HTERT RPE-1 (cell line): ENCODE results near the gene EFL1.

Source experiments
- in situ Hi-C: fragments of 300-500 bp; cut with MboI; formaldehyde crosslinking; loops from 4 replicates; pipeline ENCODE4 v1.14.3; 2020; ENCODE audit warnings: low sequenced_read_pairs

Gene EFL1

DNA sequence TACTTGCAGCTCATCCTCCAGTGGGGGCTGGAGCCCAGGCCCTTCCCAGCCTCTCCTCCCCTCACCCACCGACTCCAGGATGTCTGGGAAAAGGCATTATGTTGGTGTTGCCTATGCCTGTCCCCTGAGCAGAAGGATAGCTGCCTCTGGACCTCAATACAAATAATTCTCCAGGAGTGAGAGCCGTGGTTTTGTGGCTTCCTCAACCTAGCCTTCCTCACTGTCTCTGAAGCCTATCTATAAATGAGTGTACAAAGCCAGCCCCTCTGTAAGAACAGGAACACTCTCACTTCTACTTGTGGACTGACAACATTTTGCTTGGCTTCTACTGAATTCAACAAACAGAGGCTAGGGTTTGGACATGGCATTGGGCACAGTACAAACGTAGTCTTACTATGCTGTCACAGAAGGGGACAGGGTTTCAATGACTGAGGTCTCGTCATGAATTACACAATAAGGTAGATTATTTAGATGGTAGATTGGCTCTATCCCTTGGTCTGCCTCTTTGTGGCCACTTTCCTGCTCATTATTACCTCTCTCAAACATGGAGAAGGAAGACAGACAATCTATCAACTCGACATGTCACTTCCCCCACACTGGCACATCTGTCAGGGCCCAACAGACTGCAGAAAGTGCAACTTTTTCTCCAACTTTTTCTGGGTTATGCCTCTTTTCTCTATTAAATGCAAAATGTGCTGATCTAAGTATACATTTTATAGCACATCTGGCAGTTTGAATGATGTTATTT lies 134.0 kb downstream of the EFL1 start:
- in situ Hi-C loops, result no loop called here

DNA sequence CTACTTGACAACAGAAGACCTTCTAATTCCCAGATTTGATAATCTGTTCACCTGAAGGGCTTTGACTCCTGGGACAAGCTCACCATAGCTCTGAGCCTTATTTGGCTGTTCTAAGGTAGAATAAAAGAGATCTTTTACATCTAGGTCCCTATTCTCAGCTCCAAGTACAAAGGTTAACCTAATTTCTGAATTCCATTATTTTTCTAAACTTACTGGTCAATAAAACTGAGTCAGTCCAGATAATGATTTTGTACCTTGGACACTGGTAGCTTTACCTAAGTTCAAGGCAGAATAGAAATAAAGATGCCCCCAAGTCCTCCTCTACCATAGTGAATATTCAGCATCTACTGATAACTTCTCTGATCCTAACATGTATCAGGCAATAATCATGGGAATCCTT lies 135.0 kb downstream of the EFL1 start:
- in situ Hi-C loops, result no loop called here

DNA sequence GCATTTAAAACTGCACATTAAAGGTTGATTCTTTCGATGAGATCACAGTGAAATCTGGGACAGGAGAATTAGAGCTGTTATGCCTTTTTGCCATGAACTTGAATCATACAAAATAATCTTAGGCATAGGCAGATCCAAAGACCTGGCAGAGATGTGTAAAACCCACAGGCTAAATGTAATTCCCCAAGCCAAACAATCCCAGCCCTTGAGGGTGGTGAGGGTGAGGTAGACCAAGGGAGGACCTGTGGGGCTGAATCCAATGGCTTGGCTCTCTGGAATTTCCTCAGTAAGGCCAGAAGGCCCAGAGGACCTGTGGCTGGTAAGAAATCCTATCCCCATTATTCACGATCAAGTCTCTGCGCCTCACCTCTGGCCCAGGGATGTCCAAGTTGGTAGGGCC lies 136.2 kb downstream of the EFL1 start:
- in situ Hi-C loops, result no loop called here

DNA sequence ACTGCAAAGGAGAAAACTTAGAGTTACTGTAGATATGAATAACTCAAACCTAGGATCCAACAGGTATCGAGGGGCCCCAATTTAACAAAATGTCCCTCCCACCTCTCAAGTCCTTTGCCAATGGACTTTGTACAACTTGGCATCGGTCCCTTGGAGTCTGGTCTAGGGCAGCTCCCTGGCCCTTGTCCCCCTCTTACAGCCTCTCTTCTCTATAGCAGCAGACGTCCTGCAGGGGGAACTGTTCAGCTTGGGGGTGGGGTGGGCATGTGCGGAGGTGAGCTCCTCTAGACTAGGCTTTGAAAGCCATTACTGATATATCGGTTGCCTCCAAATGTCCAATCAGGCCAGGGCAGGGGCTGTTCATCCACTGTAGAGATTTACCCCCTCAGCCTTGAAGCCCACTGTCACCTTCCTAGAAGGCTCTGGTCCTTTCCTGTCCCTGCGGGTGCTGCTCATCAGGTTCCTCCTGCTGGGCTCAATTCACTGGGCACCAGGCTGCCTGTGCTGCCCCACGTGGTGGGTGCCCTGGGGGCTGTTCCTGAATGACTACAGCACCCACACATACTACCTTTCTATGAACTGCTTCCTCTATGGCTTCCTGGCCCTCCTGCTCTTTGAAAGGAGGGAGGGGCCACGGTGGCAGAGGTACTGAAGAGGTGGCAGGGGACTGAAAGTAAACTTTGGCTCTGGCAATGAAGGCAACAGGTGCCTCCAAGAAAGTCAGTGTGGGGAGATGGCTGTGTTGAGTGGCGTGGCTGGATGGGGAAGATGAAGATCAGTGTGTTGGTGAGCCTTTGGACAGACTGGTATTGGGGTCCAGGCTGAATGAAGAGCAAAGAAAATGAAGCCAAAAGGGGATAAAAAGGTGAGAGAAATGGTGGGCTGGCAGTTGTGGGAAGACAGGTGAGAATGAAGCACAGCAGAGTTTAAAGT lies 137.9 kb downstream of the EFL1 start:
- in situ Hi-C loops, result no loop called here

DNA sequence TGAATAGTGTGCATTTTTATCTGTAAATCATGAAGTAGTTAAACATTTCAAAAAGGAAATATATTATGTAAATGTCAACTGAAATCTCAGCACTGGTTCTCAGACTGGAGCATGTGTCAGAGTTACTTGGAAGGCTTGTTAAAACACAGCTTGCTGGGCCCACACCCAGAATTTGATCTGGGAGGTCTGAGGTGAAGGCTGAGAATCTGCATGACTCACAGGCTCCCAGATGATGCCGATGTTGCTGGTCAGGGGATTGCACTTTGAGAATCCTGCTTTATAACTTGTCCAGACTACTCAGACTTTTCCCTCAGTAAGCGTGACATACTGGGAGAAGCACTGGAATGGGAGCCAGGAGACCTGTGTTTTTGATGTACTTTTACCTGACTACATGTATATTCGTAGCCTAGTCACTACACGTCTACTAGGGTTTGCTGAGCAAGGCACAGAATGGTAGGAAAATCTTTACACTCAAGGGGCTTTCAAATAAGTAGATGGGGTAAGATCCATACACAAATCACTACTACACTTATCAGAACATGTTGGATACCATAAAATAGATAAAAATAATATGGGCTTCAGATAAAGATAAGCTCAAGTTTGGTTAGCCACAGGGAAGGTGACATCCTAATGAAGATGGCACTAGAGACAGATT lies 139.7 kb downstream of the EFL1 start:
- in situ Hi-C loops, result no loop called here

DNA sequence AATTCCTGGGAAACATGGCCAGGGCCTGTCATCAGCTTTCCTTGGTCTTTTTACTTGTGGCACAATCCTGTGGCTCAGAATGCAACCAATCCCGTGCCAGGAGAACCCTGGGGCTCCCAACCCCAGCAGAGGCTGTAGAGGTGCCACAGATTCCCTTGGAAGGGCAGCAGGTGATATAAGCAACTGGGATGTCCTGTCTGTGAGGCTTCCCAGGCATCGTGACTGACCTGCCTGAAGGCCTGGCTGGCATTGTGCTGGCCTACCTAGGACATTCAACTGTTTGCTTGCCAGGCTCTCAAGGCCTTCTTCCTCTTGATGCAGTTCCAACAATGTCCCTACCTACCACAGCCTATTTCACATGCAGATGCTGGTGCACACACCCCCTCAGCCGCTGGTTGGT lies 144.5 kb downstream of the EFL1 start:
- in situ Hi-C loops, result no loop called here

DNA sequence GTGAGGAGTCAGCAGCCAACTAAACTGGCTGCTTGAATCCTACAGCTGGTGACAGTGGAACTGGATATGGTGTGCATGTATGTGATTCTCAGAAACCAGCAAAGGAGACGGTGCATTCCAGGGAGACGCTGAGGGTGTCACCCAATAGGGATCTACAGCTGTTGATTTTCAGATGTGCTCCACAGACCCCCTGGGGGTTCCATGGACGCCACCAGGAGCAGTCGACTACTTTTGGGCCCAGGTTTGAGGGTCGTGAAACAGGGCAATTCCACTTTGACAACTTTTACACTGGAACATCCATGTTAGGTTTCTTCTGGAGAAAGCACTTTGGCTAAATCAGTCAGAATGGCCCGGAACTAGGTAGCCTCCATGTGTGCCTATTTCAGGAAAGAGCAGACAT lies 145.2 kb downstream of the EFL1 start:
- in situ Hi-C loops, result no loop called here

DNA sequence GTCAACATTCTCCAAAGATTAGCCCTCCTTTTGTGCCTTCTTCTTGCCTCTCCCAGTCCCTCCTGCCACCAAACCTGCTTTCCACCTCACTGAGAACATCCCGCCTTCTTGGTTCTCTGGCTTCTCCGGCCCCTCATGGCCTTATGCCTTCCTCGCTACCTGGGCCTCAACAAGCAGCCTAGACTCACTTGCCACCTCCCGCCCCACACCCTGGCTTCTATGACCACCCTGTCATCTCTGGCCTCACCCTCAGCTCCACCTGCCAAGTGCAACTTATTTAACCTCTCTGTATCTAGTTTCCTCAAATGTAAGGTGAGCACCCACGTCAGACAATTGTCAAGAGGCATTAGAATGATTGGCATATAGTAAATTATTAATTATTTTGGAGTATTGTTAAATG lies 147.9 kb downstream of the EFL1 start:
- in situ Hi-C loops, result no loop called here

DNA sequence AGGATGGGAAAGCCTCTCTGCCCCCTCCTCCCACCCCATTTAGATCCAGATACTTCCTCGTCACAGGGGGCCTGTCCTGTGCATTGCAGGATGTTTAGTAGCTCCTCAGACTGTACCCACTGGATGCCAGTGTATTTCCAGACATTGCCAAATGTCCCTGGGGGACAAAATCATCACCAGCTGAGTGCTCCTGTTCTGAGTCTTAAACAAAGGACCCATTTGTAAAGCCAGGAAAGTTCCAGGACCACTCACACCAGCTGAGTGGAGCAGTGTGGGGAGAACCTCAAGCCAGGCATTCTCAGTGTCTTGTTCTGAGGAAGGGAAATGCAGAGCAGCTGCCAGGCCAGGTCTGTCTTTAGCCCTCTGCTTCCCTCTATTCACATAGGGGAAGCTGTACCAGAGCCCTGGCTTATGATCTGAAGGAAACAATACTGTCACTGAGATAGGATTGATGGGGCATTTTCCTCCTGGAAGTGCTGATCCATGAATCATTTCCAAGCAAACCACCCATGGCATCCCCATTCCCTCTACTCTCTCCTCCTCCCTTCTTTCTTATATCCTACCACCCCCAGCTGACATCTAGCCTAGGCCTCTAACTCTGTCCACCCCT lies 149.3 kb downstream of the EFL1 start:
- in situ Hi-C loops, result no loop called here

DNA sequence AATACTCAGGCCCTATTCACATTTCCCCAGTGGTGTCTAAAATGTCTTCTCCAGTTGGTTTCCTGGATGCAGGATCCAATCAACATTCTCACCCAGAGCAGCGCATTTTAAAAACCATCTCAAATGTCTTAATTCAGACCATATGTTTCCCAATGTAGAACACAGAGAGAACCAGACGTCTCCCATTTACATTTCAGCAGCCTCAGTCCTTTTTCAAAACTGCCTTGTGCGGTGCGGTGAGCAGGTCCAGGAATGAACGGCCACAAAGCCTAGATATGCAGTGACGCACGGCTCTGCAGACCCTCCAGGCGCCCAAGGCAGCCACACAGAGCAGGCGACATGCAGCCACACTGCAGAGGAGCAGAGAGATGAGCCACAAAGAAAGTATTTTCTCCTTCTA lies 150.6 kb downstream of the EFL1 start:
- in situ Hi-C loops, result no loop called here

DNA sequence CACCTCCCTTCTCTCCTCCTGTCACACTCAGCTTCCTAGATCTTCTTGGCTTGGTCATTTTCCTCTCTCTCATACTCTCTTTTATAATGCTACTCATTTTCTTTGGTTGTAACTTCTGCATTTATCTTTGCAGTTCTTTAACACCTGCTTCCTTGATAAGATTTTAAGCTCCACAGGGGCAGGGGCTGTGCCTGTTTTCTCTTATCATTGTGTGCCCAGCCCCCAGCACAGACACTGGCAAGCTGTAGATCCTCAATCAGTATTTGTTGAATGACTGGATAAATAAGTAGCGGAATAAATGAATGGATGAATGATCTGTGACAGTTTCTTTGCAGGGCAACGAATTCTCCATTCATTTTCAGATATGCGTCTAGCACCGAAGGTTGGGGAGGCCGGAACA lies 152.4 kb downstream of the EFL1 start:
- in situ Hi-C loops, result no loop called here

DNA sequence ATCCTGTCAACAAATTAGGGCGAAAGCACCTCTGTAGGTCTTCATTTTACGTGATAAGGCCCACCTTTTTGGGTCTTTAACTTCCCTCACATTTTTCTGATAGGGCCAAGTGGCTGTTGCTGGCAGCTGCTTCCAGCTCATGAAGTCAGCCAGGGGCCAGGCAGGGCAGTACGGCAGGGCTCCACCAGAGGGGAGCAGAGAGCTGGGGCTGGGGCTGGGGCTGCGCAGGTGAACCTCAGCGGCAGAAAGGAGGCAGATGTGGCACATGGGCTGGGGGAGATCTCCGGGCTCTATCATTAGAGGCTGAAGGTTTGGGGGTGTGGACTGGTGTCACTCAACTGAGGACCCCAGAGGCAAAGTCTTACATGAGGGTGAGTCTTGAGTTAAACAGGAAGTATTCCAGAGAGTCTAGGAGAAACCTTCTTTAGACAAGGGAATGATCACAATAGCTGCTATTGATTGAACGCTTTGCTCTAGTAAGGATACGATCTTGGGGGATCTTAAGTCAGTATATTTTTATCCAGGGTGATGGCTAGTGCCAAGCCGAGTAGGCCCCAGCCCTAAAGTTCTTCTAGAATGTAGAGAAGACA lies 153.9 kb downstream of the EFL1 start:
- in situ Hi-C loops, result no loop called here

DNA sequence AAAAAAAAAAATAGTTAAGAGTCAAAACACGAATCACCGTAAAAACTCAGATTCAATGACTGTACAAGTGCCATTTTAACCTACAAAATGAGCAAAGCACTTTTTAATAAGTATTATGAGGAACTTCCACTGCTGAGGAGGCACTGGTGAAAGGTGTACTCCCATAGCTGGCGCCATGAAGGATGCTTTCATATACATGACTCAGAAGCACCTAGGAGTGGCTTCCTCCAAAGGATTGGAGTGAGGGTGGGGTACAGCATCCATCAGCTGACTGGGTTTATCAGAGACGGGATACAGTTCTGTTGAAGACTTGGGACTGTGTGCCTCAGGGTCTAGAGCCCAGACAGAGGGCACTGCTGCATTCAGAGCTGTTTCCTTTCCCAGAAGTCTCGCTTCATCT lies 155.9 kb downstream of the EFL1 start:
- in situ Hi-C loops, result no loop called here

DNA sequence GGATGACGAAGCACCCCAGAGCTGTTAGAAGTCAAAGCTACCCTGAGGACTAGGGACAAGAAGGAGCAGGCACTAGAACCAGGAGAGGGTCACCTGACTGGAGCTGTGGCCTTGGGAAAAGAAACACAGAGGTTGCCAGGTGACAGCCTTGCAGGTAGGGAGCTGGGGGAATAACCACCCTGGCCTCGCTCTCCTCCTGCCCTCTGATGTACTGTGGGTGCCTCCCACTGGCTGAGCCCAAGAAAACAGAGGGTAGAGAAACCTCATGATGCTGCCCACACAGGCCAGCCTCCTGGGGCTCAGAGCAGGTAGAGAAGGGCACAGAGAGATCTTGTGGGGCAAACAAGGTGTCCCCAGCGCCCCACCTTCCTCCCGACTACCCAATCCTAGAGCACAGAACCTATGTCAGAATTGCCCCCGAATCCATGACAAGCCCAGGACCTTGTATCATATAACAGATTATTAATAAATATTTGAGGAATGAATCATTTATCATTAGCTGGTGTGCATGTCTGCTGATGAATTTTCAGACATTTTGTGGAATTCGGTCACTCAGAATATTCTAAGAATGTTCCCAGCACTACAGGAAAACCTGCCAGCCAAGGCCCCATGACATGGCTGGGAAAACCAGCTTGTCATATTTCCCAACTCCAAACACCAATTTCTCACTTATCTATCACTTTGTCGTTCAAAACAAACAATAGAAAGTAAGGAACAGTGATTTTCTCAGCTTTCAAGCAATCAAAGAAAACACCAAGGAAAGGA lies 156.9 kb downstream of the EFL1 start:
- in situ Hi-C loops, result no loop called here

DNA sequence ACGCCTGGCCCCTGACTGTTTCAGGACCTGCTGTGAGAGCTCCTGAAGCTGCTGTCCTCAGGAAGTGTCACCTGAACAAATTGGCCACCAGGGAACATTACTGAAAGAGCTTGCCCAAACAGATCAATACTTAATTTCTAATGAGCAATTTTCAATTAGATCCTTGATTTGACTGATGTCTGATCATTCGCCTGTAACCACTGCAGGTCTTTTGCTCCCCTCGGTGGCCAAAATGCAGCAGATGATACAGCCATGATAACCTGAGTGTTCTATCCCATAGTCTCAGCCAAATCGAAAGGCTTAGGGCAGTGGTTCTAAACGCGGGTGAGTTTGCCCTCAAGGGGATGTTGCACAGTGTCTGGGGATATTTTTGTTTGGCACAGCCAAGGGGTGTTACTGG lies 159.1 kb downstream of the EFL1 start:
- in situ Hi-C loops, result no loop called here

DNA sequence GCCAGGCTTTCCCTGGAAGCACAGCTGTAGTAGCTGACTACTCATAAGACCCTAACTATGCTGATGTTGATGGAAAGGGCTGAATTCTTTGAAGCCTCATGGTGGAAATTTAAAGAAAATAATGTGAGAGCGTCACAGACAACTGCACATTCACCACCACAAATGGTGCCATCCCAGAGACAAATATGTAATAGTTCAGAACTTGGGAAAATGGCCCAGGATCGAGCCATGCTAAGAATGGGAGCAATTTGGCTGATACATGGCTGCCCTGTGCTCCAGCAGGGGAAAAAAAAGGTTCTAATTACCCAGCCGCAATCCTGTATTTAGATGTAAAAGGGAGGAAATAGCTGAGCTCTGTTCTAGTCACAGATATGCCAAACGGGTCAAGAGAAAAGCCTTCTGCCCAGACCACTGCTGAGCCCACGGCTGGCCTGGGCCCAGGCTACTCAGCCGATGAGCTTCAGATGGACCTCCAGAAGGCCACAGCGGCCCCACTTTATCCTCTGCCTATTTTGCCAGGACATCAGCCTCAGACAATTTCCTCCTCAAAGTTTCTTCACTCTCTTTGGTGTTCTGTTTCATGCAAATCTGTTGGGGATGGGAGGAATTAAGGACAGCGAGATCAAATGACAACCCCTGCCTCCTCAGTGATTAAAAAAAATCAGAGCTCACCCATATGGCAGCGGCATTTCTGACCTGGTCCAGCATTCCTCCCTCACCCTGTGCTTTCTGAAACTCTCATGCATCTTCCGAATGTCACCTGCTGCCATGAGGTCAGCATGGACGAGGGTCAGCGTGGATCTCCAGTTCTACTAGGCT lies 162.2 kb downstream of the EFL1 start:
- in situ Hi-C loops, result no loop called here

DNA sequence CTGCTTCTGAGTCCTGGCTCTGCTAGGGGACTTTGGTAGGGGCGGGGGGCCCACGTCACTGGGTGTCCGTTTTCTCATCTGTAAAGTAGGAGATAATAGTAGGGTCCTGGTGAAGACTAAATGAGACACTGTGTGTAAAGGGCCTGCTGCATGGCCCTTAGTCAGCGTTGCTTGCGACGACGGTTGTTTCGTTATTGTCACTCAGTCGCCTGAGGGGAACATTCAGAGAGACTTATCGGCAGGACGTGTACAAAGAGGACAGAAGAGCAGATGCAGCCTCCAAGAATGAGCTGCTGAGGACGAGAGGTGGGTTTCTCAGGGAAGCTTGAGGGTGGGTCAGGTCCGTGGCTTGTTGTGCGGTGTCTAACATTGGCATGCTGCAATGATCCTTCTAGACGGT lies 163.9 kb downstream of the EFL1 start:
- in situ Hi-C loops, result no loop called here

DNA sequence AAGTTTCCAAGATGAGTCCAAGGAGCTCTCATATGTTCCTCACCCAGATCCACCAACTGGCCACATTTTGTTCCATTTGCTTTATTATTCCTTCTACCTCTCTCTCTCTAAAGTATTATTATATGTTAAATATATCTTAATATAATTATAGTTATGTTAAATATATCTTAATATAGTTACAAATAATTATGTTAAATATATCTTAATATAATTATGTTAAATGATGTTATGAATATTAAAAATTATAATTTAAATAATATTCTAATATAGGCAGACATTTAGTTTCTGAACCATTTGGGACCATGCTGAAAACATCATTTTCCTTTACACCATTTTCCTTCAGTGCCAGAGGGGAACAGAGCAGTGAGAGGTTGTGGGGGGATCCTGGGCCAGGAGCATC lies 166.7 kb downstream of the EFL1 start:
- in situ Hi-C loops, result no loop called here

DNA sequence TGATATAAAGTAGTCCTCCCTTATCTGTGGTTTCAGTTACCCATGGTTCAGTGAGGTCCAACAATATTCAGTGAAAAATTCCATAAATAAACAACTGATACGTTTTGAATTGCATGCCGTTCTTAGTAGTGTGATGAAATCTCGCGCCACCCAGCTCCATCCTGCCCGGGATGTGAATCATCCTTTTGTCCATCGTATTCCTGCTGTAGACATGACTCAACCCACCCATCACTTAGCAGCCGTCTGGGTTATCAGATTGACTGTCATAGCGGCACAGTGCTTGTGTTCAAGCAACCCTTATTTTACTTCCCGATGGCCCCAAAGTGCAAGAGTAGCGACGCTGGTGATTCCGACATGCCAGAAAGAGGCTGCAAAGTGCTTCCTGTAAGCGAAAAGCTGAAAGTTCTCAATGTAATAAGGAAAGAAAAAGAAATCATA lies 168.7 kb downstream of the EFL1 start:
- in situ Hi-C loops, result no loop called here
